A673 (cell line): ENCODE results near the gene ALDH16A1. TPM values are rescaled to one million over a fixed set of nuclear protein-coding genes. Genes with fewer than 3 reads are reported as not detected.

ENCODE experiments used
- BruUV-seq: library from RNA; stranded (reverse); fragments of 400-500 nt; replicated peaks from 2 replicates; lab custom pipeline; 2021; lab: Mats Ljungman, UMichigan
- CTCF ChIA-PET: fragments of 300-600 bp; sonication (Branson Sonifier 250); formaldehyde crosslinking; loops from one replicate; lab custom pipeline; 2022; ENCODE audit warnings: antibody characterized with exemption; lab: Charles Lee
- POLR2A ChIA-PET: fragments of 300-600 bp; sonication (Branson Sonifier 250); formaldehyde crosslinking; loops from one replicate; lab custom pipeline; 2022; ENCODE audit warnings: antibody characterized with exemption; ENCODE audit not compliant: low non-redundant PET; lab: Charles Lee
- DNase-seq: peaks from one replicate; pipeline ENCODE4 v3.0.0-alpha.2; 2015; ENCODE audit warnings: low spot score
- H3K27ac ChIP-seq: fragments of 200-600 bp; sonication (generic); 2 replicates; pipeline ENCODE4 v1.5.1; 2016; ENCODE audit warnings: mixed run types, low read depth, mild to moderate bottlenecking, mixed read lengths, antibody characterized with exemption, low read length; ENCODE audit not compliant: poor library complexity, severe bottlenecking
- H3K27me3 ChIP-seq: fragments of 200-600 bp; sonication (generic); replicated peaks from 2 replicates; pipeline ENCODE4 v1.6.1; 2017; ENCODE audit warnings: mixed run types, low read depth, mild to moderate bottlenecking, mixed read lengths, antibody characterized with exemption, low read length; ENCODE audit not compliant: insufficient read depth, poor library complexity
- H3K36me3 ChIP-seq: fragments of 200-600 bp; sonication (generic); 2 replicates; pipeline ENCODE4 v1.6.1; 2016; ENCODE audit warnings: mixed run types, mild to moderate bottlenecking, mixed read lengths, antibody characterized with exemption, low read length; ENCODE audit not compliant: insufficient read depth, poor library complexity, severe bottlenecking
- H3K4me1 ChIP-seq: fragments of 200-600 bp; sonication (generic); 2 replicates; pipeline ENCODE4 v1.6.1; 2017; ENCODE audit warnings: mixed run types, mild to moderate bottlenecking, mixed read lengths, antibody characterized with exemption, low read length; ENCODE audit not compliant: insufficient read depth, poor library complexity, severe bottlenecking
- H3K4me3 ChIP-seq: fragments of 200-600 bp; sonication (generic); 2 replicates; pipeline ENCODE4 v1.5.1; 2016; ENCODE audit warnings: low read depth, mixed run types, mild to moderate bottlenecking, mixed read lengths, low read length; ENCODE audit not compliant: poor library complexity, severe bottlenecking
- H3K9me3 ChIP-seq: fragments of 200-600 bp; sonication (generic); 2 replicates; pipeline ENCODE4 v1.6.1; 2016; ENCODE audit warnings: mixed run types, low read depth, mild to moderate bottlenecking, mixed read lengths, antibody characterized with exemption, low read length; ENCODE audit not compliant: poor library complexity, severe bottlenecking
- EZH2 ChIP-seq: fragments of 200-600 bp; sonication (generic); IDR thresholded peaks from 2 replicates; pipeline ENCODE4 v1.6.1; 2017; ENCODE audit warnings: borderline replicate concordance, low read depth, mild to moderate bottlenecking, mixed read lengths, antibody characterized with exemption, low read length; ENCODE audit not compliant: poor library complexity, severe bottlenecking
- intact Hi-C: fragments of 100-400 bp; cut with micrococcal nuclease; formaldehyde crosslinking; loops from one replicate; pipeline ENCODE4 v1.10.0; 2022; ENCODE audit not compliant: unreplicated experiment
- total RNA-seq: library from RNA; stranded (reverse); gene quantifications from 2 replicates; pipeline ENCODE4 v1.2.3, GENCODE V29; 2021
- TF ChIP-seq, protein P1 (sequence below): fragments of 300-800, 200-600 bp; sonication (generic); conservative IDR thresholded peaks from 2 replicates; pipeline ENCODE4 v1.5.1; 2017; ENCODE audit warnings: low read depth, mild to moderate bottlenecking, antibody characterized with exemption, low read length, moderate library complexity, mixed read lengths

Gene ALDH16A1
- total RNA-seq, 1 experiment from 2014 or later: 23.2 TPM

DNA sequence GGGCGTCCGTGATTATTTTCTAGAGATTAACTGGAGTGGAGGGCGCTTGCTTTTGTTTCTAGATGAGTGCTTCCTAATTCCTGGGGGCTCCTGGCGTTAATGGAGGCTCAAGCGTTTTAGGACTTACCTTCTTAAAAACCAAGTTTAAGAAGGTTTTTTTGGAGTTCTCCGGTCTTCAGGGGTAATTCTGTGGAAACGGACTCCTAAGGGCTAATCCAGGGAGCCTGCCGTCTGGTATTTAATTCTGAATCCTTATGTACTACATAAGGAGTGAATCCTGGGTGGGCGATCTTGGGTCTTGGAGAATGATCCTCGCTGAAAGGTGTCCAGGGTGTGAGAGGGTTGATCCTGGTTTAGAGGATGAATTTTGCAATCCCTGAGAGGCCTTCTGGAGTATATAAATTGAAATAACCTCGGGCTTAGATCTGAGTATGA, 43.6 kb downstream of the ALDH16A1 start:
- Histone ChIP-seq H3K27ac (peak overlapping the region; percentile 99), H3K27me3 (no peaks in the 10 kb centered on the region), H3K9me3 (no peaks in the 10 kb centered on the region), H3K4me1 (peaks cover 33% of the 10 kb centered on the region), H3K36me3 (peaks cover 55% of the 10 kb centered on the region), H3K4me3 (peak overlapping the region; percentile 82)
- BruUV-seq: TSS peak; percentile 78
- no peak for TF ChIP-seq EZH2
- TF ChIP-seq, protein P1, sequence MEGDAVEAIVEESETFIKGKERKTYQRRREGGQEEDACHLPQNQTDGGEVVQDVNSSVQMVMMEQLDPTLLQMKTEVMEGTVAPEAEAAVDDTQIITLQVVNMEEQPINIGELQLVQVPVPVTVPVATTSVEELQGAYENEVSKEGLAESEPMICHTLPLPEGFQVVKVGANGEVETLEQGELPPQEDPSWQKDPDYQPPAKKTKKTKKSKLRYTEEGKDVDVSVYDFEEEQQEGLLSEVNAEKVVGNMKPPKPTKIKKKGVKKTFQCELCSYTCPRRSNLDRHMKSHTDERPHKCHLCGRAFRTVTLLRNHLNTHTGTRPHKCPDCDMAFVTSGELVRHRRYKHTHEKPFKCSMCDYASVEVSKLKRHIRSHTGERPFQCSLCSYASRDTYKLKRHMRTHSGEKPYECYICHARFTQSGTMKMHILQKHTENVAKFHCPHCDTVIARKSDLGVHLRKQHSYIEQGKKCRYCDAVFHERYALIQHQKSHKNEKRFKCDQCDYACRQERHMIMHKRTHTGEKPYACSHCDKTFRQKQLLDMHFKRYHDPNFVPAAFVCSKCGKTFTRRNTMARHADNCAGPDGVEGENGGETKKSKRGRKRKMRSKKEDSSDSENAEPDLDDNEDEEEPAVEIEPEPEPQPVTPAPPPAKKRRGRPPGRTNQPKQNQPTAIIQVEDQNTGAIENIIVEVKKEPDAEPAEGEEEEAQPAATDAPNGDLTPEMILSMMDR: no peak
- CTCF ChIA-PET: interaction anchor here (1.0 kb wide), 2 partner anchors 10 to 74 kb away, joined by 5 to 6 read pairs; no protein-coding TSS in a partner anchor
- intact Hi-C loops: loop anchor here (2.0 to 10.0 kb wide), 3 partner anchors 44 to 378 kb away; partner anchors contain the start of genes AKT1S1, ALDH16A1, PTOV1 and TBC1D17
- no peak for DNase-seq
- POLR2A ChIA-PET: interaction anchor here (0.6 kb wide), 1 partner anchor 90 kb away, joined by 10 read pairs; no protein-coding TSS in a partner anchor

DNA sequence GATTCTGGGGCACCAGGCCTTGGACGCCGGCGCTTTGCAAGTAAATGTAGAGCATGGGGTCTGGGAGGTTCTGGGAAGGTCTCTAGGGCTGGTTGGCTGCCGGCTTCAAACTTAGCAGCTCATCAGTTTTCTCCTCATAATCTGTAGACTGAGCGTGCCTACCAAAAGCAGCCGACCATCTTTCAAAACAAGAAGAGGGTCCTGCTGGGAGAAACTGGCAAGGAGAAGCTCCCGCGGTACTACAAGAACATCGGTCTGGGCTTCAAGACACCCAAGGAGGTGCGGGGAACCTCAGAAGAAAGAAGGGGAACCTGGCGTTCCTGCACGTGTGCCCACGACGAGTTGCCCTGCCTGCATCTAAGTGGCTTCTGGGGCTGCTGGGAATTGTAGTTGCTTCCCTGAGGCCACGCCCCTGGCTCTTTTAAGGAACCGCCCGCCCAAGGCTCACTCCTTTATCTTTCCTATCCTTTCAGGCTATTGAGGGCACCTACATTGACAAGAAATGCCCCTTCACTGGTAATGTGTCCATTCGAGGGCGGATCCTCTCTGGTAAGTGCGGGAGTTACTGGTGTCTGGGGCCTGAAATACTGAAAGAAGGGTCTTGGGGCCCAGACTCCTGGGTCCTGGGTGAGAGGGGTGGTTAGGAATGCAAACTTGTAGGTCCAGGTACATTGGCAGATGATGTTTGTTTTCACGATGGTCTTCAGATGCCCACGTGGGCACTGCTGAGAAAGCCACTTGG, 44.2 kb downstream of the ALDH16A1 start:
- intact Hi-C loops: loop anchor here (2.0 to 10.0 kb wide), 3 partner anchors 44 to 378 kb away; partner anchors contain the start of genes AKT1S1, ALDH16A1, PTOV1 and TBC1D17
- Histone ChIP-seq H3K27me3 (no peaks in the 10 kb centered on the region), H3K9me3 (no peaks in the 10 kb centered on the region), H3K36me3 (peaks cover 49% of the 10 kb centered on the region), H3K4me3 (peak overlapping the region; percentile 82), H3K4me1 (peaks cover 33% of the 10 kb centered on the region), H3K27ac (peak overlapping the region; percentile 99)
- BruUV-seq: no TSS peak
- POLR2A ChIA-PET: no interaction called here
- no peak for TF ChIP-seq EZH2
- TF ChIP-seq, protein P1: no peak
- CTCF ChIA-PET: interaction anchor here (1.0 kb wide), 1 partner anchor 9 kb away, joined by 6 read pairs; no protein-coding TSS in a partner anchor
- DNase-seq: peak; percentile 87

DNA sequence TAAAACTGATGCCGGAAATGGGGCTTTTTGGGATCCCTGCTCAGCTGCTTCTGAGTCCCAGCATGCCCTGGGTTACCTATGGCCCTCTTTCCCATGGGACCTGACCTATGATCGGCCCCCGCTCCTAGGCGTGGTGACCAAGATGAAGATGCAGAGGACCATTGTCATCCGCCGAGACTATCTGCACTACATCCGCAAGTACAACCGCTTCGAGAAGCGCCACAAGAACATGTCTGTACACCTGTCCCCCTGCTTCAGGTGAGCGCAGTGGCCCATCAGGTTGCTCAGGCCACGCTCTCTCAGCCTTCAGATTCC, 44.7 kb downstream of the ALDH16A1 start:
- no peaks in the 10 kb centered on the region for H3K9me3 ChIP-seq
- H3K4me1 ChIP-seq: peaks cover 35% of the 10 kb centered on the region
- BruUV-seq: no TSS peak
- peaks cover 44% of the 10 kb centered on the region for H3K36me3 ChIP-seq
- H3K4me3 ChIP-seq: peak overlapping the region; percentile 82
- CTCF ChIA-PET: no interaction called here
- intact Hi-C loops: loop anchor here (2.0 to 10.0 kb wide), 3 partner anchors 45 to 377 kb away; partner anchors contain the start of genes AKT1S1, ALDH16A1, PTOV1 and TBC1D17
- peak overlapping the region; percentile 99 for H3K27ac ChIP-seq
- POLR2A ChIA-PET: no interaction called here
- TF ChIP-seq, protein P1: no peak
- TF ChIP-seq EZH2: no peak
- no peaks in the 10 kb centered on the region for H3K27me3 ChIP-seq
- DNase-seq: no peak
